Activated naive CD8-positive, alpha-beta T cell treated with anti-CD3 and anti-CD28 coated beads, Interleukin-2, amount 10 ng/mL, durations not matched to agents 7 days and 5 days (primary cell): ENCODE results near the gene CDC42. TPM values are rescaled to one million over a fixed set of nuclear protein-coding genes. Genes with fewer than 3 reads are reported as not detected.
"Not testable (repeated sequence)": the region's sequence is repeated elsewhere in the genome, so short reads cannot be mapped to it uniquely, and the experiment has no call there.

Experiments
- ATAC-seq: fragments of 150-1000 bp; cut with Tn5 transposase; one replicate; pipeline ENCODE4 v1.10.0; 2021; ENCODE audit warnings: low read depth, moderate library complexity
- POLR2A ChIA-PET: fragments of 350-600 bp; sonication (Branson Sonifier 250); formaldehyde crosslinking; loops from one replicate; lab custom pipeline; 2021; ENCODE audit warnings: antibody characterized with exemption; lab: Charles Lee
- DNase-seq: peaks from one replicate; pipeline ENCODE4 v3.0.0; 2021
- H3K27ac Mint-ChIP-seq: one replicate; pipeline ENCODE4 v1.8.0; 2022; ENCODE audit warnings: mild to moderate bottlenecking, mixed read lengths
- H3K27me3 Mint-ChIP-seq: one replicate; pipeline ENCODE4 v1.8.0; 2022; ENCODE audit warnings: mild to moderate bottlenecking, moderate library complexity, mixed read lengths
- H3K36me3 Mint-ChIP-seq: one replicate; pipeline ENCODE4 v1.8.0; 2021; ENCODE audit warnings: mild to moderate bottlenecking, mixed read lengths
- H3K4me1 Mint-ChIP-seq: one replicate; pipeline ENCODE4 v1.8.0; 2021; ENCODE audit warnings: mixed read lengths
- H3K4me3 Mint-ChIP-seq: one replicate; pipeline ENCODE4 v1.8.0; 2022; ENCODE audit warnings: mild to moderate bottlenecking, moderate library complexity, mixed read lengths
- H3K9me3 Mint-ChIP-seq: one replicate; pipeline ENCODE4 v1.8.0; 2021; ENCODE audit warnings: mixed read lengths
- total RNA-seq, 2 experiments: library from RNA; stranded (reverse); gene quantifications; one replicate each; pipeline ENCODE4 v1.2.3, GENCODE V29; 2021

Gene CDC42
- total RNA-seq = 100 to 1,000 TPM; 283 to 303 TPM

- Mint-ChIP-seq H3K27ac (peak within 1 kb of the TSS; percentile 97), H3K36me3 (peaks cover 27% of the 10 kb centered on the region), H3K9me3 (no peaks in the 10 kb centered on the region), H3K4me1 (peaks cover 43% of the 10 kb centered on the region), H3K27me3 (no peaks in the 10 kb centered on the region), H3K4me3 (peak within 1 kb of the TSS; percentile 99)
- ATAC-seq (peak; percentile 94), DNase-seq (peak; percentile 98)
- POLR2A ChIA-PET = interaction anchor here (0.6 to 8.7 kb wide), 14 partner anchors 8 to 968 kb away, joined by 3 to 229 read pairs (median 6); no protein-coding TSS in a partner anchor
Observed at GRCh38 chr1:22052115-22053016, at the start of gene CDC42. Gene CDC42, plus strand, starts transcription at chr1:22052709. Its CDS starts 25,770 bp downstream, at chr1:22078479.

DNA sequence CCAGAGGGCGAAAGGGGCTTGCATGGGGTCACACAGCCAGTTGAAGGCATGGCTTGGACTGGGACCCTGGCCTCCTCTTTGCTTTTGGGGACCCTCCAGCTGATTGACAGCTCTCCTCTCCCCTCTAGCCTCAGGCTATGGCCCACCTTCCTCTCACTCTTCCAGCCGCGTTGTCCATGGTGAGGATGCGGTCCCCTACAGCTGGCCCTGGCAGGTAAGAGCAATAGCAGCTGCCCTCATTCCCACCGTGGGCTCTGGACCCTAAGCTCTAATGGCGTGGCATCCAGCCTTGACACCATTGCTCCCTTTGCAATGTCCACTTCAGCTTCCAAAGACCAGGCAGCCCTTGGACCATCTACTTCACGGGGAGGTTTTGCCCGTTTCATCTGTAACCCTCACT is 49.6 kb upstream of the CDC42 start:
- POLR2A ChIA-PET = interaction anchor here (0.7 kb wide), 1 partner anchor 22 kb away, joined by 3 read pairs; no protein-coding TSS in a partner anchor
- DNase-seq, H3K27ac Mint-ChIP-seq, H3K27me3 Mint-ChIP-seq, ATAC-seq, H3K4me3 Mint-ChIP-seq, H3K4me1 Mint-ChIP-seq, H3K36me3 Mint-ChIP-seq, H3K9me3 Mint-ChIP-seq: not testable (repeated sequence)

- not testable (repeated sequence) for H3K27ac Mint-ChIP-seq, H3K9me3 Mint-ChIP-seq
Observed at GRCh38 chr1:22003959-22004358, 48.5 kb upstream of the CDC42 start.

GRCh38 chr1:22005261-22006149 is 47.0 kb upstream of the CDC42 start:
- H3K27ac Mint-ChIP-seq, H3K27me3 Mint-ChIP-seq, H3K4me3 Mint-ChIP-seq, POLR2A ChIA-PET, H3K36me3 Mint-ChIP-seq, H3K9me3 Mint-ChIP-seq, H3K4me1 Mint-ChIP-seq: not testable (repeated sequence)
- DNase-seq = peak; percentile 50
- peak; percentile 88 for ATAC-seq

More at GRCh38 chr1:22003959-22004358, 48.5 kb upstream of the CDC42 start:
- H3K36me3 Mint-ChIP-seq, POLR2A ChIA-PET, H3K27me3 Mint-ChIP-seq, H3K4me1 Mint-ChIP-seq, H3K4me3 Mint-ChIP-seq, ATAC-seq, DNase-seq: not testable (repeated sequence)

DNA sequence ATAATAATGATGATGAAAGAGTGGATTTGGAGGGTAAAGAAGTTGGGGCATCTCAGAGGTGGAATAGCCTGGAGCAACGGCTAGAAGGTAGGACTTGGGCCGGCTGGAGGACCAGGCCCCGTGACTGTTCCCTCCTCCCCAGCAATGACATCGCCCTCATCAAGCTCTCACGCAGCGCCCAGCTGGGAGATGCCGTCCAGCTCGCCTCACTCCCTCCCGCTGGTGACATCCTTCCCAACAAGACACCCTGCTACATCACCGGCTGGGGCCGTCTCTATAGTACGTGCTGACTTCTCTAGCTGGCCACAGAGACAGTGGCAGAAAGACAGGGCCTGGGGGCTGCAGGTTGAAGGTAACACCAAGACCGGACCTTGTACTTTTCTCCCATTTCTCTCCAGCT is 45.8 kb upstream of the CDC42 start:
- H3K27ac Mint-ChIP-seq, H3K4me3 Mint-ChIP-seq, DNase-seq, H3K4me1 Mint-ChIP-seq, H3K9me3 Mint-ChIP-seq, POLR2A ChIA-PET, H3K36me3 Mint-ChIP-seq, ATAC-seq, H3K27me3 Mint-ChIP-seq: not testable (repeated sequence)

DNA sequence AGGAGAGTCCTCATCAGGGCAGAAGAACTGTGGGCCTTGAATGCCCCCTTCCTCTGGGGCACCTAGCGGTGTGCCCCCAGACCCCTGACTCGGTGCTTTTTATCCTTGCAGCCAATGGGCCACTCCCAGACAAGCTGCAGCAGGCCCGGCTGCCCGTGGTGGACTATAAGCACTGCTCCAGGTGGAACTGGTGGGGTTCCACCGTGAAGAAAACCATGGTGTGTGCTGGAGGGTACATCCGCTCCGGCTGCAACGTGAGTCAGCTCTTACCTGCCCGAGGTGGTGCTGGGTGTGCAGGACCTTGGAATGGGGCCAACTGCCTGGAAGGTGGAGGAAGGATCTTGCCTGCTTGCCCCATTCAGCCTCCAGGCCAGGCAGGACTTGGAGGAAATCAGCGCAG is 45.2 kb upstream of the CDC42 start:
- H3K4me1 Mint-ChIP-seq, H3K27me3 Mint-ChIP-seq, H3K36me3 Mint-ChIP-seq, H3K9me3 Mint-ChIP-seq, H3K27ac Mint-ChIP-seq, H3K4me3 Mint-ChIP-seq, DNase-seq, ATAC-seq, POLR2A ChIA-PET: not testable (repeated sequence)

DNA sequence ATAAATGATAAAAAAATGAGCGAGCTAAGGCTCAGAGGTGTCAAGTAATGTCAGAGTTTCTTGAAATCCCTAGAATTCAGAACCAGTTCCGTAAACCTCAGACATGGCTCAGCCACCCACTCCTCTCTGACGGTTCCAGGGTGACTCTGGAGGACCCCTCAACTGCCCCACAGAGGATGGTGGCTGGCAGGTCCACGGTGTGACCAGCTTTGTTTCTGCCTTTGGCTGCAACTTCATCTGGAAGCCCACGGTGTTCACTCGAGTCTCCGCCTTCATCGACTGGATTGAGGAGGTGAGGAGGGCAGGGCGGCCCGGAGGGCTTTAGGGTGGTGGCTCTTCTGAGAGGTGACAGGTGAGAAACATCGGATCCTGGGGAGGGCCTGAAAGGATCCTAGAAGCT is 42.9 kb upstream of the CDC42 start:
- ATAC-seq, H3K27me3 Mint-ChIP-seq, H3K36me3 Mint-ChIP-seq, DNase-seq, H3K9me3 Mint-ChIP-seq, H3K27ac Mint-ChIP-seq, H3K4me3 Mint-ChIP-seq, POLR2A ChIA-PET, H3K4me1 Mint-ChIP-seq: not testable (repeated sequence)

DNA sequence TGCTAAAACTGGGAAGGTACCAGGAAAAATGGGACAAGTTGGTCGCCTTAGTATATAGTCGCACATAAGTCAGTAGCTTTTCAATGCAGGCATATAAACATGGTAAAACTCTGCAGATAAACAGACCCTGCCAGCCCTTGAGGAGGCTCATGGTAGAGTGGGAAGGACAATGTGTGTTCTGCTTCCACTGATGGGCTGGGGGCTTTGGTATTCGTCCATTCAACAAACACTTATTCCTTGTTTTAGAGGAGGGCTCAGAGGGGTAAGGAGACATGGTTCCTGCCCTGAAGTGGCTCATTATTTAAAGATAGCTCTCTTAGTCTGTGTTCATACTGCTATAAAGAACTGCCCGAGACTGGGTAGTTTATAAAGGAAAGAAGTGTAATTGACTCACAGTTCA is 39.8 kb upstream of the CDC42 start:
- POLR2A ChIA-PET, H3K27ac Mint-ChIP-seq, H3K4me3 Mint-ChIP-seq, H3K27me3 Mint-ChIP-seq, H3K4me1 Mint-ChIP-seq, DNase-seq, ATAC-seq, H3K36me3 Mint-ChIP-seq, H3K9me3 Mint-ChIP-seq: not testable (repeated sequence)

DNA sequence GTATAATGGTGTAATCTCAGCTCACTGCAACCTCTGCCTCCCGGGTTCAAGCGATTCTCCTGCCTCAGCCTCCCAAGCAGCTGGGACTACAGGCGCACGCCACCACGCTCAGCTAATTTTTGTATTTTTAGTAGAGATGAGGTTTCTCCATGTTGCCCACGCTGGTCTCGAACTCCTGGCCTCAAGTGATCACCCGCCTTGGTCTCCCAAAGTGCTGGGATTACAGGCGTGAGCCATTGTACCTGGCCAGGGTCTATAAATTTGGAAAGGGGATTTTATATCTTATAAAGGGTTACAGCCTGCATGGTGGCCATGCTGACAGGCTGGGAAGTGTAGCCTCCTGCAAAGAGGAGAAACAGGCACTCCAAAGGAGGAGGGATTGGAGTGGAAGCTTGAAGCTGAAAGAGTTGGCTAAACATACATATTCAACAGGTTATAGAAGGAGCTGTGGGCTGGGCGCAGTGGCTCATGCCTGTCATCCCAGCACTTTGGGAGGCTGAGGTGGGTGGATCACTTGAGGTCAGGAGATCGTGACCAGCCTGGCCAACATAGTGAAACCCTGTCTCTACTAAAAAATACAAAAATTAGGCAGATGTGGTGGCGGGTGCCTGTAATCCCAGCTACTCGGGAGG is 37.8 kb upstream of the CDC42 start:
- peaks cover 13% of the 10 kb centered on the region for H3K4me1 Mint-ChIP-seq
- H3K4me3 Mint-ChIP-seq, H3K36me3 Mint-ChIP-seq, DNase-seq, H3K27me3 Mint-ChIP-seq, H3K9me3 Mint-ChIP-seq, ATAC-seq, POLR2A ChIA-PET: not testable (repeated sequence)
- H3K27ac Mint-ChIP-seq = peak overlapping the region; percentile 65

- Mint-ChIP-seq H3K27ac (peak overlapping the region; percentile 88), H3K9me3 (no peaks in the 10 kb centered on the region), H3K4me1 (peaks cover 19% of the 10 kb centered on the region), H3K27me3 (peaks cover 5% of the 10 kb centered on the region), H3K4me3 (peak overlapping the region; percentile 74), H3K36me3 (no peaks in the 10 kb centered on the region)
- POLR2A ChIA-PET = interaction anchor here (0.7 to 1.5 kb wide), 6 partner anchors 21 to 74 kb away, joined by 3 to 6 read pairs (median 4); partner anchors contain the start of gene CDC42
- ATAC-seq = peak; percentile 93
- DNase-seq = no peak
Observed at GRCh38 chr1:22018583-22019559, 33.6 kb upstream of the CDC42 start.

DNA sequence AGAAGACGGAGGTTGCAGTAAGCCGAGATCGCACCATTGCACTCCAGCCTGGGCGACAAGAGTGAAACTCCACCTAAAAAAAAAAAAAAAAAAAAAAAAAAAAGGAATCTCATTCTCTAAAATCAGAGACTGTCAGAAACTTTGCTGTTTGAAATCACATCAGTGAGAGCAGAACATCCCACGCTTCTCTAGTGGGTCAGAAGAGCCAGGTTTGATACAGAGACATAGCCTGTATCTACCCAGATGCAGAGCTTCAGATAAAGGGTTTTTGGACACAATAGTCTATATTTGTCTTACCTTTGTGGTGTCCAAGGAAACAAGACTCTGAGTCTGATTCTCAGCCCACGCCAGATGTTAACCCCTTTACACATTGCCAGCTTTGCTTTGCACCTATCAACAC is 31.4 kb upstream of the CDC42 start:
- peaks cover 31% of the 10 kb centered on the region for H3K4me1 Mint-ChIP-seq
- ATAC-seq (no peak), DNase-seq (no peak)
- peaks cover 2% of the 10 kb centered on the region for H3K36me3 Mint-ChIP-seq
- no peaks in the 10 kb centered on the region for H3K9me3 Mint-ChIP-seq
- no peak overlapping the region for H3K4me3 Mint-ChIP-seq
- H3K27me3 Mint-ChIP-seq = no peaks in the 10 kb centered on the region
- no peak overlapping the region for H3K27ac Mint-ChIP-seq
- POLR2A ChIA-PET = no interaction called here
